ENCODE results near the gene MED28.
A peak's percentile ranks its signal among the peaks of the same experiment; 100 is the strongest.
"Not testable (repeated sequence)": the region's sequence is repeated elsewhere in the genome, so short reads cannot be mapped to it uniquely, and the experiment has no call there.

Gene MED28

GRCh38 chr4:17614416-17615299 lies at the start of gene MED28:
Gene MED28 (plus strand): TSS chr4:17614641. CDS start chr4:17614655, 14 bp downstream.
- DNase-seq = peak; percentile 97

GRCh38 chr4:17565846-17566245 lies 48.6 kb upstream of the MED28 start:
- no peak for DNase-seq

GRCh38 chr4:17567271-17567670 lies 47.2 kb upstream of the MED28 start:
- DNase-seq = no peak

- no peak for DNase-seq
Observed at GRCh38 chr4:17574206-17574605, 40.2 kb upstream of the MED28 start.

- DNase-seq = not testable (repeated sequence)
Observed at GRCh38 chr4:17575177-17575576, 39.3 kb upstream of the MED28 start.

- peak; percentile 95 to 96 for DNase-seq
Observed at GRCh38 chr4:17576932-17577664, 37.3 kb upstream of the MED28 start, which contains the start of gene LAP3. Gene LAP3 (plus strand): TSS chr4:17577198. CDS start chr4:17577466, 268 bp downstream.

GRCh38 chr4:17577665-17578481 lies 36.6 kb upstream of the MED28 start:
- no peak for DNase-seq

- no peak for DNase-seq
Observed at GRCh38 chr4:17578482-17578891, 36.0 kb upstream of the MED28 start.

- DNase-seq = no peak
Observed at GRCh38 chr4:17580969-17581368, 33.5 kb upstream of the MED28 start.

- DNase-seq = no peak
Observed at GRCh38 chr4:17583276-17583675, 31.2 kb upstream of the MED28 start.

GRCh38 chr4:17583941-17584340 lies 30.5 kb upstream of the MED28 start:
- no peak for DNase-seq

GRCh38 chr4:17584521-17585213 lies 29.8 kb upstream of the MED28 start:
- no peak for DNase-seq

GRCh38 chr4:17587094-17587822 lies 27.2 kb upstream of the MED28 start:
- DNase-seq = no peak

GRCh38 chr4:17589355-17589754 lies 25.1 kb upstream of the MED28 start:
- DNase-seq = no peak

- no peak for DNase-seq
Observed at GRCh38 chr4:17595471-17596005, 18.9 kb upstream of the MED28 start.

GRCh38 chr4:17597517-17597916 lies 16.9 kb upstream of the MED28 start:
- peak; percentile 21 to 38 for DNase-seq

GRCh38 chr4:17599826-17600225 lies 14.6 kb upstream of the MED28 start:
- DNase-seq = no peak

GRCh38 chr4:17605236-17605635 lies 9.2 kb upstream of the MED28 start:
- no peak for DNase-seq

- no peak for DNase-seq
Observed at GRCh38 chr4:17613761-17614415, 553 bp upstream of the MED28 start.

- DNase-seq = no peak
Observed at GRCh38 chr4:17616283-17616682, 1.8 kb downstream of the MED28 start.

- no peak for DNase-seq
Observed at GRCh38 chr4:17618926-17619325, 4.5 kb downstream of the MED28 start.

Measured in NCI-H2081 (cell line).